Testis (tissue), 2 donors: ENCODE data around the gene FCAR.
"Not testable (repeated sequence)": the region's sequence is repeated elsewhere in the genome, so short reads cannot be mapped to it uniquely, and the experiment has no call there.

Source experiments
- POLR2A ChIP-seq: fragments of 450-650 bp; IDR thresholded peaks from one replicate; pipeline ENCODE4 v1.6.1; 2017; ENCODE audit warnings: antibody characterized with exemption, mild to moderate bottlenecking, moderate library complexity
- TF ChIP-seq, protein P1 (sequence below), 3 experiments: fragments of 450-650 bp in 2 of 3; fragments of 200-600 bp in 1 of 3; sonication (generic) in 1 of 3; IDR thresholded peaks; one replicate each; pipeline ENCODE4 v1.5.1; 2016 to 2019; ENCODE audit warnings: antibody characterized with exemption in 3 of 3, mild to moderate bottlenecking in 2 of 3, moderate library complexity in 1 of 3

GRCh38 chr19:54919646-54920563, 45.9 kb downstream of the FCAR start:
- TF ChIP-seq, protein P1, sequence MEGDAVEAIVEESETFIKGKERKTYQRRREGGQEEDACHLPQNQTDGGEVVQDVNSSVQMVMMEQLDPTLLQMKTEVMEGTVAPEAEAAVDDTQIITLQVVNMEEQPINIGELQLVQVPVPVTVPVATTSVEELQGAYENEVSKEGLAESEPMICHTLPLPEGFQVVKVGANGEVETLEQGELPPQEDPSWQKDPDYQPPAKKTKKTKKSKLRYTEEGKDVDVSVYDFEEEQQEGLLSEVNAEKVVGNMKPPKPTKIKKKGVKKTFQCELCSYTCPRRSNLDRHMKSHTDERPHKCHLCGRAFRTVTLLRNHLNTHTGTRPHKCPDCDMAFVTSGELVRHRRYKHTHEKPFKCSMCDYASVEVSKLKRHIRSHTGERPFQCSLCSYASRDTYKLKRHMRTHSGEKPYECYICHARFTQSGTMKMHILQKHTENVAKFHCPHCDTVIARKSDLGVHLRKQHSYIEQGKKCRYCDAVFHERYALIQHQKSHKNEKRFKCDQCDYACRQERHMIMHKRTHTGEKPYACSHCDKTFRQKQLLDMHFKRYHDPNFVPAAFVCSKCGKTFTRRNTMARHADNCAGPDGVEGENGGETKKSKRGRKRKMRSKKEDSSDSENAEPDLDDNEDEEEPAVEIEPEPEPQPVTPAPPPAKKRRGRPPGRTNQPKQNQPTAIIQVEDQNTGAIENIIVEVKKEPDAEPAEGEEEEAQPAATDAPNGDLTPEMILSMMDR (IDR thresholded peaks at IDR 0.05) = peak in 1 of 3 experiments; percentile 21
- TF ChIP-seq POLR2A = not testable (repeated sequence)
